Measurements from ENCODE around the gene TPX2. TPM values are rescaled to one million over a fixed set of nuclear protein-coding genes. Genes with fewer than 3 reads are reported as not detected.

TPX2 gene
- total and polyA plus RNA-seq, 10 of the 15 experiments (the other 5 are each of a cell fraction or from before 2014, with no cell fraction given), result 29.7 to 144 (median 89.0) TPM

DNA sequence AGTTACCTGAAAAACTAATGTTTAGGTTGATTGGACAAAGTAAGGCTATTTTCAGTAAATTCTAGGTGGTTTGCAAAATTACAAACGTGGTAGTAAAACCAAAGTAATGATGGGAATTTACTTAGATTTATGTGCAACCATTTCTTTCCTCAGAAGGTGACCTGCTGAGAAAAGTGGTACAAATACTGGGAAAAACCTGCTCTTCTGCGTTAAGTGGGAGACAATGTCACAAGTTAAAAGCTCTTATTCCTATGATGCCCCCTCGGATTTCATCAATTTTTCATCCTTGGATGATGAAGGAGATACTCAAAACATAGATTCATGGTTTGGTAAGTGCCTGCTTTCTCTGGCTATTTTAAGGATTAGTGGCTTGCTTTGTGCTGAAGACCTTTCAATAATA is 18.2 kb downstream of the TPX2 start:
- no peaks in the 10 kb centered on the region for H4K20me1 ChIP-seq (ENCODE audit: control insufficient read depth, insufficient read depth)
- H3K4me3 ChIP-seq, result no peak overlapping the region
- no peak for TF ChIP-seq ELK1 (IDR thresholded peaks at IDR 0.05; ENCODE audit: low read depth, low read length)
- no peak for TF ChIP-seq POLR2AphosphoS5 (IDR thresholded peaks at IDR 0.05; ENCODE audit: low read length)
- TF ChIP-seq SRF (IDR thresholded peaks at IDR 0.05; ENCODE audit: low read depth in 2 of 2, low read length in 2 of 2), result no peak
- no peak for TF ChIP-seq TAF1 (IDR thresholded peaks at IDR 0.05; ENCODE audit: borderline replicate concordance, low read depth, low read length)
- TF ChIP-seq SP1 (IDR thresholded peaks at IDR 0.05; ENCODE audit: low read depth, low read length), result no peak
- TF ChIP-seq, protein P1, sequence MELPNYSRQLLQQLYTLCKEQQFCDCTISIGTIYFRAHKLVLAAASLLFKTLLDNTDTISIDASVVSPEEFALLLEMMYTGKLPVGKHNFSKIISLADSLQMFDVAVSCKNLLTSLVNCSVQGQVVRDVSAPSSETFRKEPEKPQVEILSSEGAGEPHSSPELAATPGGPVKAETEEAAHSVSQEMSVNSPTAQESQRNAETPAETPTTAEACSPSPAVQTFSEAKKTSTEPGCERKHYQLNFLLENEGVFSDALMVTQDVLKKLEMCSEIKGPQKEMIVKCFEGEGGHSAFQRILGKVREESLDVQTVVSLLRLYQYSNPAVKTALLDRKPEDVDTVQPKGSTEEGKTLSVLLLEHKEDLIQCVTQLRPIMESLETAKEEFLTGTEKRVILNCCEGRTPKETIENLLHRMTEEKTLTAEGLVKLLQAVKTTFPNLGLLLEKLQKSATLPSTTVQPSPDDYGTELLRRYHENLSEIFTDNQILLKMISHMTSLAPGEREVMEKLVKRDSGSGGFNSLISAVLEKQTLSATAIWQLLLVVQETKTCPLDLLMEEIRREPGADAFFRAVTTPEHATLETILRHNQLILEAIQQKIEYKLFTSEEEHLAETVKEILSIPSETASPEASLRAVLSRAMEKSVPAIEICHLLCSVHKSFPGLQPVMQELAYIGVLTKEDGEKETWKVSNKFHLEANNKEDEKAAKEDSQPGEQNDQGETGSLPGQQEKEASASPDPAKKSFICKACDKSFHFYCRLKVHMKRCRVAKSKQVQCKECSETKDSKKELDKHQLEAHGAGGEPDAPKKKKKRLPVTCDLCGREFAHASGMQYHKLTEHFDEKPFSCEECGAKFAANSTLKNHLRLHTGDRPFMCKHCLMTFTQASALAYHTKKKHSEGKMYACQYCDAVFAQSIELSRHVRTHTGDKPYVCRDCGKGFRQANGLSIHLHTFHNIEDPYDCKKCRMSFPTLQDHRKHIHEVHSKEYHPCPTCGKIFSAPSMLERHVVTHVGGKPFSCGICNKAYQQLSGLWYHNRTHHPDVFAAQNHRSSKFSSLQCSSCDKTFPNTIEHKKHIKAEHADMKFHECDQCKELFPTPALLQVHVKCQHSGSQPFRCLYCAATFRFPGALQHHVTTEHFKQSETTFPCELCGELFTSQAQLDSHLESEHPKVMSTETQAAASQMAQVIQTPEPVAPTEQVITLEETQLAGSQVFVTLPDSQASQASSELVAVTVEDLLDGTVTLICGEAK (IDR thresholded peaks at IDR 0.05; ENCODE audit: borderline replicate concordance), result no peak
- no peak for TF ChIP-seq NFYA (IDR thresholded peaks at IDR 0.05; ENCODE audit: borderline replicate concordance, low read depth, low read length)
- H3K27me3 ChIP-seq (replicated peaks in 1 of 2; ENCODE audit: control insufficient read depth in 2 of 2, insufficient read depth in 2 of 2, low read length in 1 of 2), result no peaks in the 10 kb centered on the region
- SMC1A ChIA-PET (ENCODE audit: uncharacterized antibody, unreplicated experiment), result interaction anchor here (0.6 kb wide), 1 partner anchor 34 kb away, joined by 3 read pairs; no protein-coding TSS in a partner anchor
- peaks cover 26% of the 10 kb centered on the region for H3K79me2 ChIP-seq (ENCODE audit: control insufficient read depth, insufficient read depth, low read length)
- no peak overlapping the region for H3K9ac ChIP-seq (ENCODE audit: control insufficient read depth, insufficient read depth, low read length)
- no peak for FAIRE-seq
- no peak overlapping the region for H2AFZ ChIP-seq (ENCODE audit: control insufficient read depth, low read depth, low read length)
- no peaks in the 10 kb centered on the region for H3K9me3 ChIP-seq (replicated peaks; ENCODE audit: control insufficient read depth, insufficient read depth, low read length)
- H3K27ac ChIP-seq (ENCODE audit: control insufficient read depth, insufficient read depth), result no peak overlapping the region
- no peak overlapping the region for H3K4me2 ChIP-seq (ENCODE audit: control insufficient read depth, insufficient read depth)
- no peak for ATAC-seq
- CTCF ChIA-PET, result no interaction called here
- intact Hi-C loops (cut with micrococcal nuclease; ENCODE audit: unreplicated experiment) (no loop called here), in situ Hi-C loops (cut with MboI) (no loop called here)
- no peaks in the 10 kb centered on the region for H3K4me1 ChIP-seq (ENCODE audit: control insufficient read depth, insufficient read depth, low read length)
- BruUV-seq (replicated peaks), result no TSS peak
- 90% methylated on average over 3 of the region's 3 CpGs for WGBS (ENCODE audit: insufficient coverage, insufficient replicate concordance, low lambda C conversion rate, missing lambda C conversion rate)
- H3K36me3 ChIP-seq (ENCODE audit: control insufficient read depth in 2 of 2, insufficient read depth in 2 of 2, low read length in 1 of 2), result peaks cover 5 to 23% of the 10 kb centered on the region in 2 experiments; a peak in 3 of 4 replicates
- POLR2A ChIA-PET, result no interaction called here
- DNase-seq (ENCODE audit: low read depth, low spot score), result no peak
- RAD21 ChIA-PET (ENCODE audit: unreplicated experiment), result no interaction called here
